ENCODE data around the gene TMEM201. TPM values are rescaled to one million over a fixed set of nuclear protein-coding genes. Genes with fewer than 3 reads are reported as not detected.

TMEM201 gene
- total and polyA plus RNA-seq, 2 donors (not counting 3 experiments of a cell fraction or from before 2014, with no cell fraction given), result 8.3 to 24.8 TPM

GRCh38 chr1:9655836-9656235 is 67.1 kb downstream of the TMEM201 start:
- H3K9me3 ChIP-seq (replicated peaks; ENCODE audit: control insufficient read depth, insufficient read depth, low read length), result no peaks in the 10 kb centered on the region
- no peak overlapping the region for H3K9ac ChIP-seq (replicated peaks; ENCODE audit: extremely low read depth, insufficient read depth, low read length)
- no peak for TF ChIP-seq MAX (IDR thresholded peaks at IDR 0.05; ENCODE audit: insufficient read depth, insufficient read length)
- no peak for TF ChIP-seq JUN (IDR thresholded peaks at IDR 0.05; ENCODE audit: borderline replicate concordance, insufficient read depth, insufficient read length, low read depth)
- no peak for TF ChIP-seq POLR2A (IDR thresholded peaks at IDR 0.05; ENCODE audit: low read depth, low read length)
- no peak for TF ChIP-seq POLR2AphosphoS5 (IDR thresholded peaks at IDR 0.05; ENCODE audit: insufficient read depth, low read depth, low read length)
- no peak for TF ChIP-seq EZH2 (IDR thresholded peaks at IDR 0.05; ENCODE audit: borderline replicate concordance, low read depth, low read length, severe bottlenecking)
- no peak for TF ChIP-seq CTCF (IDR thresholded peaks at IDR 0.05; ENCODE audit: extremely low read depth in 1 of 2, insufficient read depth in 1 of 2, low read depth in 1 of 2, low read length in 2 of 2)
- no peak for TF ChIP-seq MYC (IDR thresholded peaks at IDR 0.05; ENCODE audit: low read depth, low read length)
- no peak for TF ChIP-seq GATA2 (IDR thresholded peaks at IDR 0.05; ENCODE audit: insufficient read depth, insufficient read length, low read depth, low read length)
- TF ChIP-seq FOS (IDR thresholded peaks at IDR 0.05; ENCODE audit: borderline replicate concordance, insufficient read depth, low read length), result no peak
- no peak overlapping the region for H2AFZ ChIP-seq (ENCODE audit: low read depth, low read length)
- H3K4me3 ChIP-seq (replicated peaks in 1 of 3; ENCODE audit: insufficient read depth in 1 of 3, low read depth in 1 of 3, low read length in 3 of 3), result no peak overlapping the region
- ChIA-PET CTCF (interaction anchor here (1.1 kb wide), 1 partner anchor 11 kb away, joined by 3 read pairs; no protein-coding TSS in a partner anchor), POLR2A (no interaction called here)
- H3K27me3 ChIP-seq (ENCODE audit: control insufficient read depth in 2 of 2, insufficient read depth in 2 of 2, low read length in 2 of 2), result peaks cover 27 to 35% of the 10 kb centered on the region in 2 experiments
- H3K4me1 ChIP-seq (ENCODE audit: control insufficient read depth, extremely low read depth, insufficient read depth, low read length), result peaks cover 7% of the 10 kb centered on the region
- DNase-seq (ENCODE audit: low read depth, low spot score) (no peak), FAIRE-seq (no peak)
- dilution Hi-C loops (cut with MboI; ENCODE audit: extremely low pct_ligation_motif_present, low sequenced_read_pairs), result no loop called here
- H3K4me2 ChIP-seq (ENCODE audit: insufficient read depth, low read length), result no peak overlapping the region
- no peaks in the 10 kb centered on the region for H3K9me1 ChIP-seq (replicated peaks; ENCODE audit: control insufficient read depth, extremely low read depth, insufficient read depth, low read length)
- no peaks in the 10 kb centered on the region for H3K36me3 ChIP-seq (ENCODE audit: control insufficient read depth in 2 of 2, extremely low read depth in 1 of 2, insufficient read depth in 2 of 2, low read length in 2 of 2)
- no peaks in the 10 kb centered on the region for H4K20me1 ChIP-seq (replicated peaks; ENCODE audit: control insufficient read depth, extremely low read depth, insufficient read depth, low read length)
- no peaks in the 10 kb centered on the region for H3K79me2 ChIP-seq (ENCODE audit: control insufficient read depth, insufficient read depth, low read length)
- no TSS peak for BruUV-seq (replicated peaks)
- intact Hi-C loops (cut with micrococcal nuclease), result no loop called here
- no peak overlapping the region for H3K27ac ChIP-seq (ENCODE audit: insufficient read depth, low read depth, low read length)
